Endothelial cell of umbilical vein (primary cell): ENCODE data around the gene AGR2. TPM values are rescaled to one million over a fixed set of nuclear protein-coding genes. Genes with fewer than 3 reads are reported as not detected.

Source experiments
- BruUV-seq: library from RNA; stranded (reverse); fragments of 400-500 nt; replicated peaks from 2 replicates; lab custom pipeline; 2021; lab: Mats Ljungman, UMichigan
- CTCF ChIA-PET: fragments of 300-600, 350-600 bp; sonication (Branson Sonifier 250); formaldehyde crosslinking; loops from one replicate; lab custom pipeline; 2021; ENCODE audit warnings: antibody characterized with exemption, inconsistent platforms; lab: Charles Lee
- POLR2A ChIA-PET: fragments of 300-600, 350-600 bp; sonication (Branson Sonifier 250); formaldehyde crosslinking; loops from one replicate; lab custom pipeline; 2021; ENCODE audit warnings: antibody characterized with exemption, inconsistent platforms; lab: Charles Lee
- DNase-seq: peaks from one replicate; pipeline ENCODE4 v3.0.0-alpha.2; 2011; ENCODE audit warnings: low read depth, low spot score
- FAIRE-seq: peaks from 2 replicates; lab custom pipeline; 2011; peaks lifted over from hg19 to GRCh38; lab: Jason Lieb, UNC
- H2AFZ ChIP-seq: 2 replicates; pipeline ENCODE4 v1.6.0; 2012; ENCODE audit warnings: low read depth, low read length, control low read depth, inconsistent platforms
- H3K27ac ChIP-seq: 2 replicates; pipeline ENCODE4 v1.5.1; 2011; ENCODE audit warnings: low read depth, mild to moderate bottlenecking, control low read depth, low read length, moderate library complexity; ENCODE audit not compliant: insufficient read depth
- H3K27me3 ChIP-seq, 2 experiments: 2 replicates each; pipeline versions ENCODE4 v1.6.0 to v1.6.1; 2011; ENCODE audit warnings: low read length in 2 of 2, mixed read lengths in 1 of 2; ENCODE audit not compliant: control insufficient read depth in 2 of 2, insufficient read depth in 2 of 2
- H3K36me3 ChIP-seq, 2 experiments: 2 replicates in 1 of 2; 3 replicates in 1 of 2; pipeline ENCODE4 v1.5.1; 2011; ENCODE audit warnings: low read length in 2 of 2, mild to moderate bottlenecking in 1 of 2, moderate library complexity in 1 of 2; ENCODE audit not compliant: control insufficient read depth in 2 of 2, insufficient read depth in 2 of 2; ENCODE audit errors: extremely low read depth in 1 of 2
- H3K4me1 ChIP-seq: 3 replicates; pipeline ENCODE4 v1.5.1; 2011; ENCODE audit warnings: mild to moderate bottlenecking, low read length; ENCODE audit not compliant: control insufficient read depth, insufficient read depth; ENCODE audit errors: extremely low read depth
- H3K4me2 ChIP-seq: 2 replicates; pipeline ENCODE4 v1.6.1; 2011; ENCODE audit warnings: low read length, control low read depth, mixed read lengths; ENCODE audit not compliant: insufficient read depth
- H3K4me3 ChIP-seq, 3 experiments: fragments of 200-600 bp in 1 of 3; sonication (generic), shearing (Covaris generic) in 1 of 3; replicated peaks in 1 of 3; 2 replicates each; pipeline ENCODE4 v1.5.1; 2011 to 2016; ENCODE audit warnings: control low read depth in 3 of 3, low read length in 3 of 3, mild to moderate bottlenecking in 2 of 3, inconsistent platforms in 1 of 3, low read depth in 1 of 3, moderate library complexity in 1 of 3; ENCODE audit not compliant: insufficient read depth in 1 of 3
- H3K79me2 ChIP-seq: 2 replicates; pipeline ENCODE4 v1.6.0; 2012; ENCODE audit warnings: low read length, inconsistent platforms; ENCODE audit not compliant: control insufficient read depth, insufficient read depth
- H3K9ac ChIP-seq: replicated peaks from 2 replicates; pipeline ENCODE3; 2011; ENCODE audit warnings: low read length, control low read depth; ENCODE audit not compliant: insufficient read depth; ENCODE audit errors: extremely low read depth
- H3K9me1 ChIP-seq: replicated peaks from 3 replicates; pipeline ENCODE4 v1.6.0; 2011; ENCODE audit warnings: mild to moderate bottlenecking, low read length; ENCODE audit not compliant: control insufficient read depth, insufficient read depth; ENCODE audit errors: extremely low read depth
- H3K9me3 ChIP-seq: replicated peaks from 2 replicates; pipeline ENCODE4 v1.5.1; 2012; ENCODE audit warnings: low read length, inconsistent platforms; ENCODE audit not compliant: control insufficient read depth, insufficient read depth
- H4K20me1 ChIP-seq: replicated peaks from 2 replicates; pipeline ENCODE3; 2011; ENCODE audit warnings: mild to moderate bottlenecking, low read length; ENCODE audit not compliant: control insufficient read depth, insufficient read depth; ENCODE audit errors: extremely low read depth
- EZH2 ChIP-seq: IDR thresholded peaks from 2 replicates; pipeline ENCODE4 v1.6.1; 2012; ENCODE audit warnings: borderline replicate concordance, low read depth, mild to moderate bottlenecking, moderate library complexity, low read length, inconsistent platforms; ENCODE audit not compliant: severe bottlenecking
- FOS ChIP-seq: IDR thresholded peaks from 2 replicates; pipeline ENCODE4 v1.6.1; 2011; ENCODE audit warnings: mild to moderate bottlenecking, low read length, moderate library complexity, borderline replicate concordance; ENCODE audit not compliant: insufficient read depth
- GATA2 ChIP-seq: IDR thresholded peaks from 2 replicates; pipeline ENCODE4 v1.7.0; 2011; ENCODE audit warnings: low read depth, mild to moderate bottlenecking, moderate library complexity, mixed read lengths, low read length; ENCODE audit not compliant: insufficient read length, insufficient read depth
- JUN ChIP-seq: IDR thresholded peaks from 2 replicates; pipeline ENCODE4 v1.6.1; 2011; ENCODE audit warnings: borderline replicate concordance, low read depth; ENCODE audit not compliant: insufficient read length, insufficient read depth
- MYC ChIP-seq: IDR thresholded peaks from one replicate; pipeline ENCODE4 v1.6.1; 2011; ENCODE audit warnings: mild to moderate bottlenecking, low read depth, low read length
- POLR2A ChIP-seq: IDR thresholded peaks from 2 replicates; pipeline ENCODE4 v1.6.1; 2012; ENCODE audit warnings: low read depth, mild to moderate bottlenecking, control low read depth, low read length
- POLR2AphosphoS5 ChIP-seq: IDR thresholded peaks from 2 replicates; pipeline ENCODE4 v1.6.1; 2012; ENCODE audit warnings: low read depth, mild to moderate bottlenecking, control low read depth, low read length, moderate library complexity; ENCODE audit not compliant: insufficient read depth
- dilution Hi-C: fragments of 300-500 bp; cut with MboI; formaldehyde crosslinking; loops from one replicate; pipeline ENCODE4 v1.15.0; 2019; ENCODE audit warnings: low sequenced_read_pairs; ENCODE audit not compliant: extremely low pct_ligation_motif_present
- intact Hi-C: fragments of 100-400 bp; cut with micrococcal nuclease; formaldehyde crosslinking; loops from one replicate; pipeline ENCODE4 v1.10.0; 2022
- polyA plus RNA-seq, 4 experiments: library from polyadenylated mRNA; depleted of rRNA in 3 of 4; stranded (reverse) in 3 of 4; unstranded in 1 of 4; fragments of >200 nt; gene quantifications; 2 replicates each; pipeline versions ENCODE4 v1.2.1 to v1.2.3, GENCODE V29; 2011 to 2012; ENCODE audit warnings: missing spikeins in 1 of 4
- total RNA-seq: library from RNA; stranded (reverse); gene quantifications from 2 replicates; pipeline ENCODE4 v1.2.3, GENCODE V29; 2021
- TF ChIP-seq, protein P1 (sequence below), 2 donors: IDR thresholded peaks; 1 replicate in 1 of 2; 2 replicates in 1 of 2; pipeline ENCODE4 v1.5.1; 2011; ENCODE audit warnings: low read length in 2 of 2, mild to moderate bottlenecking in 2 of 2, moderate library complexity in 2 of 2, control low read depth in 1 of 2, inconsistent platforms in 1 of 2, low read depth in 1 of 2; ENCODE audit not compliant: insufficient read depth in 1 of 2; ENCODE audit errors: extremely low read depth in 1 of 2
- TF ChIP-seq, protein P2 (sequence below): IDR thresholded peaks from 2 replicates; pipeline ENCODE4 v1.6.1; 2011; ENCODE audit not compliant: insufficient read depth, insufficient read length

The AGR2 gene
- total and polyA plus RNA-seq, 2 donors (not counting 3 experiments of a cell fraction or from before 2014, with no cell fraction given): not detected

DNA sequence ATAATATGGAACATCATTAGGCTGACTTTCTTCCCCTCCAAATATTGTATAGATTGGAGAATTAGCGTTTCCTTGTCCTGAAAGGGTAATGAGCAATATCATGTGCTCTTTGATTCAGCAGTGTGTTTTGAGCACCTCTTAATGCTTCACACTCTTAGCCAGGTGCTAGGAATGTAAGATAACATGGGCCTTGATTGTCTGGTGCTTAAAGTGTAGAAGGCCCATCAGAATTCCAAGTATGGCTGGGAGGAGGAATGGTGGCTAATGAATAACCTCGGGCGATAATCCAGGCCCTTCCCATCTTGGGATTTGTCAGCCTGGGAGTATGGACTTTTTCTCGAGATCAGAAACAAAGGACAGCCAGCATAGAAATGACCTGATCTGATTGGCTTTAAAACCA, 42.6 kb downstream of the AGR2 start:
- Histone ChIP-seq H4K20me1 (no peaks in the 10 kb centered on the region), H3K27ac (no peak overlapping the region), H3K9me1 (no peaks in the 10 kb centered on the region), H3K36me3 (no peaks in the 10 kb centered on the region), H3K79me2 (peaks cover 2% of the 10 kb centered on the region), H3K27me3 (no peaks in the 10 kb centered on the region), H3K4me2 (no peak overlapping the region), H3K9me3 (no peaks in the 10 kb centered on the region), H3K4me1 (peaks cover 19% of the 10 kb centered on the region), H3K4me3 (no peak overlapping the region), H2AFZ (no peak overlapping the region), H3K9ac (no peak overlapping the region)
- POLR2A ChIA-PET: no interaction called here
- TF ChIP-seq FOS (no peak), JUN (no peak), POLR2AphosphoS5 (no peak), MYC (no peak), POLR2A (no peak), GATA2 (no peak), EZH2 (no peak)
- TF ChIP-seq, protein P1, sequence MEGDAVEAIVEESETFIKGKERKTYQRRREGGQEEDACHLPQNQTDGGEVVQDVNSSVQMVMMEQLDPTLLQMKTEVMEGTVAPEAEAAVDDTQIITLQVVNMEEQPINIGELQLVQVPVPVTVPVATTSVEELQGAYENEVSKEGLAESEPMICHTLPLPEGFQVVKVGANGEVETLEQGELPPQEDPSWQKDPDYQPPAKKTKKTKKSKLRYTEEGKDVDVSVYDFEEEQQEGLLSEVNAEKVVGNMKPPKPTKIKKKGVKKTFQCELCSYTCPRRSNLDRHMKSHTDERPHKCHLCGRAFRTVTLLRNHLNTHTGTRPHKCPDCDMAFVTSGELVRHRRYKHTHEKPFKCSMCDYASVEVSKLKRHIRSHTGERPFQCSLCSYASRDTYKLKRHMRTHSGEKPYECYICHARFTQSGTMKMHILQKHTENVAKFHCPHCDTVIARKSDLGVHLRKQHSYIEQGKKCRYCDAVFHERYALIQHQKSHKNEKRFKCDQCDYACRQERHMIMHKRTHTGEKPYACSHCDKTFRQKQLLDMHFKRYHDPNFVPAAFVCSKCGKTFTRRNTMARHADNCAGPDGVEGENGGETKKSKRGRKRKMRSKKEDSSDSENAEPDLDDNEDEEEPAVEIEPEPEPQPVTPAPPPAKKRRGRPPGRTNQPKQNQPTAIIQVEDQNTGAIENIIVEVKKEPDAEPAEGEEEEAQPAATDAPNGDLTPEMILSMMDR (IDR thresholded peaks at IDR 0.05; ENCODE audit: extremely low read depth in 1 of 2, insufficient read depth in 1 of 2, low read depth in 1 of 2, low read length in 2 of 2): no peak
- TF ChIP-seq, protein P2, sequence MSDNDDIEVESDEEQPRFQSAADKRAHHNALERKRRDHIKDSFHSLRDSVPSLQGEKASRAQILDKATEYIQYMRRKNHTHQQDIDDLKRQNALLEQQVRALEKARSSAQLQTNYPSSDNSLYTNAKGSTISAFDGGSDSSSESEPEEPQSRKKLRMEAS: no peak
- dilution Hi-C loops: no loop called here
- no TSS peak for BruUV-seq
- no peak for FAIRE-seq
- CTCF ChIA-PET: no interaction called here
- no peak for DNase-seq
- intact Hi-C loops: no loop called here
